ENCODE results near the gene DIAPH2.
"Not testable (repeated sequence)": the region's sequence is repeated elsewhere in the genome, so short reads cannot be mapped to it uniquely, and the experiment has no call there.

Gene DIAPH2

GRCh38 chrX:96684339-96685209 lies at the start of gene DIAPH2:
TSS of gene DIAPH2 (plus strand) at chrX:96684842.
- peak; percentile 48 for DNase-seq

GRCh38 chrX:96650023-96650422 lies 34.6 kb upstream of the DIAPH2 start:
- no peak for DNase-seq

GRCh38 chrX:96655947-96656623 lies 28.6 kb upstream of the DIAPH2 start:
- no peak for DNase-seq

- DNase-seq = no peak
Observed at GRCh38 chrX:96682516-96682915, 2.1 kb upstream of the DIAPH2 start.

- no peak for DNase-seq
Observed at GRCh38 chrX:96683997-96684338, 674 bp upstream of the DIAPH2 start.

- peak; percentile 20 for DNase-seq
Observed at GRCh38 chrX:96685210-96686099, 813 bp downstream of the DIAPH2 start.

GRCh38 chrX:96687776-96688175 lies 3.1 kb downstream of the DIAPH2 start:
- no peak for DNase-seq

GRCh38 chrX:96688789-96689188 lies 4.1 kb downstream of the DIAPH2 start:
- DNase-seq = no peak

- DNase-seq = no peak
Observed at GRCh38 chrX:96689991-96690390, 5.3 kb downstream of the DIAPH2 start.

GRCh38 chrX:96692454-96692853 lies 7.8 kb downstream of the DIAPH2 start:
- no peak for DNase-seq

- DNase-seq = no peak
Observed at GRCh38 chrX:96692890-96693289, 8.2 kb downstream of the DIAPH2 start.

- DNase-seq = no peak
Observed at GRCh38 chrX:96693407-96693806, 8.8 kb downstream of the DIAPH2 start.

- no peak for DNase-seq
Observed at GRCh38 chrX:96696462-96696861, 11.8 kb downstream of the DIAPH2 start.

GRCh38 chrX:96700625-96701024 lies 16.0 kb downstream of the DIAPH2 start:
- DNase-seq = no peak

- DNase-seq = no peak
Observed at GRCh38 chrX:96703379-96703778, 18.7 kb downstream of the DIAPH2 start.

- no peak for DNase-seq
Observed at GRCh38 chrX:96703816-96704215, 19.2 kb downstream of the DIAPH2 start.

- DNase-seq = no peak
Observed at GRCh38 chrX:96704629-96705028, 20.0 kb downstream of the DIAPH2 start.

GRCh38 chrX:96705905-96706304 lies 21.3 kb downstream of the DIAPH2 start:
- DNase-seq = no peak

GRCh38 chrX:96707804-96708203 lies 23.2 kb downstream of the DIAPH2 start:
- no peak for DNase-seq

GRCh38 chrX:96710031-96710430 lies 25.4 kb downstream of the DIAPH2 start:
- DNase-seq = no peak

GRCh38 chrX:96713303-96713702 lies 28.7 kb downstream of the DIAPH2 start:
- DNase-seq = no peak

GRCh38 chrX:96714393-96714792 lies 29.8 kb downstream of the DIAPH2 start:
- not testable (repeated sequence) for DNase-seq

- DNase-seq = no peak
Observed at GRCh38 chrX:96715481-96715880, 30.8 kb downstream of the DIAPH2 start.
